Prostate gland (tissue), 2 donors: Measurements from ENCODE around the gene GZMM. TPM values are rescaled to one million over a fixed set of nuclear protein-coding genes. Genes with fewer than 3 reads are reported as not detected.

Source experiments
- DNase-seq: peaks from one replicate; pipeline ENCODE4 v3.0.0-alpha.2; 2019; ENCODE audit warnings: low spot score
- H3K27ac ChIP-seq, 2 donors: fragments of 200-600 bp; sonication (generic); 2 replicates each; pipeline ENCODE4 v1.5.1; 2017 to 2019
- H3K27me3 ChIP-seq: fragments of 200-600 bp; sonication (generic); replicated peaks from 2 replicates; pipeline ENCODE4 v1.5.1; 2019; ENCODE audit not compliant: insufficient read depth
- H3K36me3 ChIP-seq, 2 donors: fragments of 200-600 bp; sonication (generic); 1 replicate in 1 of 2; 2 replicates in 1 of 2; pipeline versions ENCODE4 v1.5.1 to v1.8.1; 2017 to 2019
- H3K4me1 ChIP-seq: fragments of 200-600 bp; sonication (generic); replicated peaks from 2 replicates; pipeline ENCODE4 v1.5.1; 2019
- H3K4me3 ChIP-seq, 2 donors: fragments of 200-600 bp; sonication (generic); 2 replicates each; pipeline ENCODE4 v1.5.1; 2017 to 2019
- H3K9me3 ChIP-seq: fragments of 200-600 bp; sonication (generic); 2 replicates; pipeline ENCODE4 v1.5.1; 2017
- CTCF ChIP-seq, 4 experiments: fragments of 200-600 bp in 2 of 4; fragments of 450-650 bp in 2 of 4; sonication (generic) in 2 of 4; IDR thresholded peaks; 1 replicate in 3 of 4; 2 replicates in 1 of 4; pipeline ENCODE4 v1.5.1; 2016 to 2019; ENCODE audit warnings: antibody characterized with exemption in 4 of 4, mild to moderate bottlenecking in 2 of 4, moderate library complexity in 2 of 4
- POLR2A ChIP-seq: fragments of 450-650 bp; IDR thresholded peaks from one replicate; pipeline ENCODE4 v1.6.1; 2016; ENCODE audit warnings: antibody characterized with exemption, mild to moderate bottlenecking
- POLR2AphosphoS5 ChIP-seq: sonication (generic); formaldehyde crosslinking; IDR thresholded peaks from one replicate; pipeline ENCODE4 v1.6.1; 2017; ENCODE audit warnings: antibody characterized with exemption
- WGBS: methylation state at CpG from one replicate; pipeline ENCODE4 v1.1.5; 2018; 5-methylcytosine and 5-hydroxymethylcytosine counted together
- intact Hi-C: fragments of 100-400 bp; cut with DNase I; formaldehyde crosslinking; loops from one replicate; pipeline ENCODE4 v1.14.2; 2022
- total RNA-seq, 2 donors: library from RNA; depleted of rRNA; stranded (reverse); fragments of >200 nt; gene quantifications; one replicate each; pipeline ENCODE4 v1.1.0, GENCODE V29; 2016

The GZMM gene
- total RNA-seq, 2 donors from 2014 or later = 0.68 TPM; not detected in 1

- 96% methylated on average over 26 of the region's 26 CpGs for WGBS
- no peak for TF ChIP-seq CTCF (IDR thresholded peaks at IDR 0.05)
- TF ChIP-seq POLR2A = no peak
- no peak for TF ChIP-seq POLR2AphosphoS5
- H3K4me3 ChIP-seq = no peak overlapping the region
- no peak for DNase-seq
- H3K9me3 ChIP-seq = no peaks in the 10 kb centered on the region
- H3K4me1 ChIP-seq = peaks cover 9% of the 10 kb centered on the region
- peaks cover 5 to 21% of the 10 kb centered on the region in 2 donors for H3K36me3 ChIP-seq
- H3K27ac ChIP-seq = no peak overlapping the region
- intact Hi-C loops = no loop called here
- no peaks in the 10 kb centered on the region for H3K27me3 ChIP-seq
Measured at GRCh38 chr19:536881-537404, 6.9 kb upstream of the GZMM start.

- Histone ChIP-seq H3K9me3 (no peaks in the 10 kb centered on the region), H3K4me3 (no peak overlapping the region), H3K4me1 (peaks cover 2% of the 10 kb centered on the region), H3K36me3 (peaks cover 5 to 21% of the 10 kb centered on the region in 2 donors), H3K27ac (no peak overlapping the region), H3K27me3 (no peaks in the 10 kb centered on the region)
- TF ChIP-seq POLR2A (no peak), CTCF (IDR thresholded peaks at IDR 0.05) (no peak), POLR2AphosphoS5 (no peak)
- no peak for DNase-seq
- intact Hi-C loops = no loop called here
- 81% methylated on average over 35 of the region's 40 CpGs for WGBS
Measured at GRCh38 chr19:538641-539428, 5.0 kb upstream of the GZMM start.

- Histone ChIP-seq H3K4me3 (no peak overlapping the region), H3K27me3 (no peaks in the 10 kb centered on the region), H3K36me3 (peaks cover 5 to 21% of the 10 kb centered on the region in 2 donors), H3K4me1 (no peaks in the 10 kb centered on the region), H3K27ac (no peak overlapping the region), H3K9me3 (no peaks in the 10 kb centered on the region)
- DNase-seq = no peak
- no peak for TF ChIP-seq CTCF (IDR thresholded peaks at IDR 0.05)
- TF ChIP-seq POLR2A = no peak
- no peak for TF ChIP-seq POLR2AphosphoS5
- intact Hi-C loops = no loop called here
- WGBS = 85% methylated on average over 28 of the region's 30 CpGs
Measured at GRCh38 chr19:539429-540030, 4.3 kb upstream of the GZMM start.

- TF ChIP-seq POLR2A = no peak
- no peak for TF ChIP-seq CTCF (IDR thresholded peaks at IDR 0.05)
- no peak for TF ChIP-seq POLR2AphosphoS5
- 89% methylated on average over 51 of the region's 51 CpGs for WGBS
Measured at GRCh38 chr19:540867-541637, 2.8 kb upstream of the GZMM start.

More at GRCh38 chr19:540867-541637, 2.8 kb upstream of the GZMM start:
- Histone ChIP-seq H3K27me3 (no peaks in the 10 kb centered on the region), H3K36me3 (peaks cover 5 to 21% of the 10 kb centered on the region in 2 donors), H3K4me3 (no peak overlapping the region), H3K27ac (no peak overlapping the region), H3K4me1 (no peaks in the 10 kb centered on the region), H3K9me3 (no peaks in the 10 kb centered on the region)
- intact Hi-C loops = no loop called here
- DNase-seq = no peak
